ENCODE data around the gene DDX17.

DDX17 gene

DNA sequence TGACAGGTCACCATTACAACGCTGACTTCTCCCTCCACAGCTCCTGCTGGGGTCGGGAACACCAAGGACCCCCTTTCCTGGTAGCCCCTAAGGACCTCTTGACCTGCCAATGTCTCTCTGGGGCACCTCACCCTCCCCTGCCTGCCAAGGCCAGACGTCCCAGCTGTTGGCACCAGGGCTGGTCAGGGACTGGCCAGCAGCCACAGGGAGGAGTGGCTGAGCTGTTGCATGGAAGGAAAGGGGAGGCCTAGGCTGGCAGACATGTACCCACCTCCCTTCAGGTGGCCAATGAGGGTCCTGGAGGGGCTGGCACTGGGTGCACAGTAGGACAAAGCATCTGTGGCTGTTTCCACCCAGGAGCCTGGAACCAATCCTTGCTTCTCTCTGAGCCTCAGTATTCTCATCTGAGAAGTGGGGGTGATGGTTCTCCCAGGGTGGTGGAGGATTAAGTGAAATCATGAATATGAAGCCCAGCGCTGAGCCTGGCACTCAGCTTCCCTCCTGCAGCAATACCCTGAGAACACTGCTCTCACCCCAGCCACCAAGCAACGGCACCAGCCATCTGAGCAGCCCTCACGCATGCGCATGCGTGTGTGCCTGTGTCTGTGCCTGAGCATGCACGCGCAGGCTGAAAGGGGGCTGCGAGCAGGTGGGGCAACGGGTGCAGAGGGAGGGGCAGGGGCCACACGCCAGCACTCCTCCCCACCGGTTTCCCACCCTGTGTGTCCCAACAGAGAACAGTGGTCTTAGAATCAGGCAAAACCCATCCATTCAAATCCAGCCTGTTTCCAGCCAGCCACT is 57.0 kb downstream of the DDX17 start:
- ATAC-seq (no peak), DNase-seq (no peak)

DNA sequence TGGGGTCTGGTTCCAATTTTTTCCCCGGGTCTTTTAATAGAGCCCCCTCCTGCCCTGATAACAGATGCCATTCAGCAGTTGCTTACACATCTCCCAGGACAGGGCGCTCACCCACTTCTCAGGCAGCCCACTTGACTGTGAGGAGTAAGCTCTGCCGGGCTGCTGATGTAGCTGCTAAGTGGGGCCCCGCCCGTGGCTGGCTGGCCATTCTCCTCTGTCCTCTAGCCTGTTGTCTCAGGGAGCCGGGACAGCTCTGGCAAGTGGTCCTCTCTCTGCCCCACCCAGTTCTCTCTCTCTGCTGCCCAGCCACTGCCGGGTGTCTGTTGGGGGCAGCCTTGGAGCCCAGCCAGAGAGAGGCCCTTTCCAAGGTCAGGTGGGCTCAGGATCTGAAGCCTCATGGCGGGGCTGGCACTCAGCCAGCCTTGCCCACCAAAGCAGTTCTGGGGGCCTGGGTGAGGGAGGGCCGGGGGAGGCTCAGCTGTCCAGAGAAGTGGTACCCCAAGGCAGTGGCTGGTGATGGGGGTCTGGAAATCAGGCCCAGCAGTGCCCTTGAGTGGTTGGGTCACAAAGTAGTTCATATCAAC is 60.0 kb downstream of the DDX17 start:
- ATAC-seq (no peak), DNase-seq (no peak)

DNA sequence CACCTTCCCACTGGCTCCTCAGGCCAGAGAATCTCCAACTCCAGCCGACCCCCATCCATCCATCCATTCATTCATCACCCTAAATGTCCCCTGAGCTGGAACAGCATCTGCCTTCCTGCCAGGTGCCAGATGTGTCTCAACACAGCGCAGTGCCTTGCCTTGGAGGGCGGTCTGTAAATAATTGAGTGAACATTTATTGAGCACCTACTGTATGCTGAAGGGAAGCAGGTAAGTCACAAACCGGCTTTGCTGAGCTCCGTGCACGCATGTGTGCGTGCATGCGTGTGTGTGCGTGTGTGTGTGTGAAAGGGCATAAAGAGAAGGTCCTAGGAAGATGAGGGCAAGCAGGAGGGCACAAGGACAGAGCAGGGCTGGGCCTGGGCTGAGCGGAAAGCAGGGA is 61.3 kb downstream of the DDX17 start:
- no peak for ATAC-seq
- no peak for DNase-seq

DNA sequence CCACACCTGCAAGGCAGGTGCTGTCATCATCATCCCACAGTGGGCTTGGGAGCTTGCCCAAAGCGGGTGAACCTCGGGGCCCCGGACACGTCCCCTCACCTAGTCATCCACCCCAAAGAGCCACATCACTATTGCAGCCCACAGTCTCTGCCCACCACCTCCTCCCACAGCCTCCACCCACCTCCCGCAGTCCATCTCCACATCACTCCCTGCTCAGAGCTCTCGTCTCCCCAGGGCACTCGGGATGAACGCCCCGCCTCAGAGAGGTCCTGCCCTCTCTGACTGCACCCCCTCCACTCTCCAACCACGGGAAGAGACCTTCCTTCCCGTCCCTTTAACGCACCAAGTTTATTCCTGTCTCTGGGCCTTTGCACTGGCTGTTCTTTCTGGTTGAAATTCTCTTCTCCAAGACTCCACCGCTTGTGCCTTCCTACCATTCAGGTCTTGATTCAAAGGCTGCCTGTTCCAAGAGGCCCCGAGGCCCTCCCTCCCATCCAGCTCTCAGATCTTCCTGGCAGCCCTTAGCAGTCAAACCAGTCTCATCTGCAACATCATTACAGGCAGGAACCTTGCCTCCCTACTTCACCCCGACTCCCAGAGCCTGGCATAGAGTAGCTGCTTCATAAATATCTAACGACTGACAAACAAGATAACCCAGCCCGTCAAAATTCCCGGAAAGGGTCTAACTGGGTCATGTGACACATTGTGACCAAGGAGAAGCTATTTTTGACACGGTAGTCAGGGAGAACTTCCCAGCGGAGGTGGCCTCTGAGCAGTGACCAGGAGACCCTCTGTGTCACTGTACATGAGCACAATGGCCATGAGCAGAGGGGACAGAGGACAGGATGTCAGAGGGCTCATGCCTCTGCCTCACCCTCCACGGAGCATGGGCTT is 62.2 kb downstream of the DDX17 start:
- DNase-seq (no peak), ATAC-seq (no peak)

DNA sequence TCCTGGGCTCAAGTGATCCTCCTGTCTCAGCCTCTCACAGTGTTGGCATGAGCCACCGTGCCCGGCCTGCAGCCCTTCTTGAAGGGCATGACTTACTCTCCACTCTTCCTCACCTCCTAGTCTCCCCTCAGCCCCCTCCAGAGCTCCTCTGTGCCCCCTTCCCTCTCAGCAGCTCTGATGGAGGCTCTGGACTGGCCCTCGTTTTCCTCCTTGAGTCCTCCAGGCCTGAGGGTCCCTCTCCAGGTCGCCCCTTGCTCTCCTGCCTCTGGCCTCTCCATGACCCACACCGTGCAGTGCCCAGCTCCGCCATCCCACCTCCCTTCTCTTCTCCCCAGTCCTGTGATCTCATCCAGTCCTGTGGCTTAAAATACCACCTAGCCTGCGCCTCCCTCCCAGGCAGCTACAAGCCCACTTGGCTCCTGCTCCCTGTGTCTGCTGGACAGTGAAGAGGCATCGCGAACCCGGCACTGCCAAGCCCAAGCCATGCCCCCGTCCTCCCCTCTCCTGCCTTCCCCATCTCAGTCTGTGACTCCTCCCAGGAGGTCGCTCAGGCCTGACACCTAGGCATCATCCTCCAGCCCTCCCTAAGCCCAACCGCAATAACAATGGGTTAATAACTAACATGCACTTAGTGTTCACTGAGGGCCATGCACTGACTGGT is 63.0 kb downstream of the DDX17 start:
- ATAC-seq, result no peak

DNA sequence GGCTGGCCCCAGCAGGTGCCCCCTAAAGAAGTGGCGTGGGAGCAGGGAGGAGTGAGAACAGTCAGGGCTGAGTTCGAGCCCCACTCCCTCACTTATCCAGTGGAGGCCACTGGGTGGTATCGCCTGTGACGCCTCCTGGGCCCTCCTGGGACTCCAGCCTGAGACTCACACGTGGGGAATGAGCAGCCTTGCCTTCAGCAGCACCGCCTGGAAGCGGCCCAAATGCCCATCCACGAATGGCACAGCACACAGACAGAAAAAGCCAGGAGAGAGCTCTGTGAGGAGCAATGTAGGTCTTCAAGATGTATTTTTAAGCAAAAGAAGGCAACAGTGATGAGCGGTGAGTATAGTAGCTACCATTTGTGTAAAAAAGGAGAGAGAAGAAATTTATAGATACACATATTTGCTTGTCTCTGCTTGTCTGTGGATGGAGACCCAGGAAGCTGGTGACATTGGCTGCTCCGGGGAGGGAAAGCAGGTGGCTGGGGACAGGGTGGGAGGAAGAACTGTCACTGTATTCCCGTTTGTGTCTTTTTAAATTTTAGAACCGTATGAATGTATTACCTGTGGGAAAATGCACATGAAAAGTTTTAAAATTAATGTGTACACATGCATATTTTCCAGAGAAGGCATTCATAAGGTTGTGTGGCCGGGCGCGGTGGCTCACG is 64.4 kb downstream of the DDX17 start:
- ATAC-seq (no peak), DNase-seq (no peak)

More for the DNA sequence above, 63.0 kb downstream of the DDX17 start:
- no peak for DNase-seq

DNA sequence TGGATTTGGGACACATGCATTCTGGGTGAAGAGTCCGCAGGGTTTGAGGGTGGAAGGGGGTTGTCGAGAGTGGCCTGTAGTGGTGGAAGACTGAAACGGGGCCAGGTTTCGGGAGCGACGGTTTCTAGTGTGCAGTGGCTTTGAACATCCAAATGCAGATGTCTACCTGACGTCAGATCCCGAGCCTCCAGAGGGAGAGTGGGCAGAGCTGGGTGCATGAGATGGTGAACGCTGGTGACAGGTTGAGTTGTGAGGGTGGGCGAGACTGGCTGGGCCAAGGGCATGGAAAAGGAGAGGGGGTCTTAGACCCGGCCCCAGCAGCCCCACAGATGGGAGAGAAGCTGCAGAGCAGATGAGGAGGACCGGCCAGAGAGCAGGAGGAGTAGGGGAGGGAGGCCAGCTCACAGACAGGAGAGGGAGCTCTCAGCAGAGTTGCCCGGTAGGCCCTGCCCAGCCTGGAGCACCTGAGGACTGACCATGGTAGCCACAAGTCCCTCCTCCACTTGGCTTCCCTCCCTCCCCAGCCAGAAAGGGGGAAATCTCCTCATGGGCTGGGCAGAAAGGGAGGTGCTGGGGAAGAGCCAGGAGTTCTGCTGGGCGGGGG is 65.3 kb downstream of the DDX17 start:
- ATAC-seq, result no peak

DNA sequence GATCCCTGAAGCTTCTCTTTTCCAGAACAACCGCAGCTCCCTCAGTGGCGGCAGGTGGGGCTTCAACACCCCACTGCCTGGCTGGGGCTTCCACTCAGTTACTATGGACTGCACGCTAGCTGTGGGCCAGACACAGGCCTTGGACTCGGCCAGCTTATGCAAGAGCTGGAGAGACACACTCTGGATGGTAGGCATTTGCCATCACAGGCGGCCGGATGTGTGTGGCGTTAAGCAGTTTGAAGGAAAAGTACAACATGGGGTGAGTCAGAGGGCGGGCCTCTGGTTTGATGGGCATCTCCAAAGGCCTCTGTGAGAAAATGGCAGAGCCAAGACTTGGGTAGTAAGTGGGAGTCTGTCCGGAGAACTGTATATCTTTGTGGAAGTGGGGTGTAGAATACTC is 68.7 kb downstream of the DDX17 start:
- ATAC-seq (no peak), DNase-seq (no peak)

More for the DNA sequence above, 65.3 kb downstream of the DDX17 start:
- DNase-seq, result no peak

DNA sequence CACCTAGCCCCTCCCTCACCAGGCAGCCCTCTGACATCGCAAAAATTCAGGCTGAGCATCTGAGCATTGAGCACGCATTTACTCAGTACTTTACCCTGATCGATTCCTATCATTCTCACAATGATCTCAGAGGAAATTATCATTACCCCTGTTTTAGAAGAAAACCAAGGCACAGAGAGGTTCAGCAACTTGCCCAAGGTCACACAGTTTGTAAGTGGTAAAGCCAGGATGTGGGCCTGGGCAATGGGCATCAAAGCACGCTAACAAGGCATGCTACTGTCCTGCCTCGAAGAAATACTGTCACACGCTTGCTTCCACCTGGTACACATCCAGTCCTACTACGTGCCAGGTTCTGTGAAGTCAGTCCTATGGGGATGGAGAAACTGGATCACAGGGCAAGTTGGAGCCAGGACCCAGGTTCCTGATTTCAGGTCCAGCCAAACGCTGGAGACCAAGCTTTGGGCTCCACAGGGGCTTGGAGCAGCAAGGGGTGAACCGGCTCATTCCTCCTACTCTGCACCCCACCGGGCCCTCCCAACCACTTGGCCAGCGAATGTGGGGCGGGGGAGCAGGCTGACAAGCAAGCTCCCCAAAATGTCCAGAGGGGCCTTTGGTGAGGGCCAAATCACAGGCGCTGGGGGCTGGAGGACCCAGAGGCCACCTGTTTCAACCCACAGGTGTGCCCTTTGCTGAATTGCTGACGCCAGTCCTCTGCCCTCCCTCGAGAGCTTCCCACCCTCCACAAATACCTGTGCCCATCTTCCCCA is 69.3 kb downstream of the DDX17 start:
- no peak for DNase-seq
- ATAC-seq, result no peak

DNA sequence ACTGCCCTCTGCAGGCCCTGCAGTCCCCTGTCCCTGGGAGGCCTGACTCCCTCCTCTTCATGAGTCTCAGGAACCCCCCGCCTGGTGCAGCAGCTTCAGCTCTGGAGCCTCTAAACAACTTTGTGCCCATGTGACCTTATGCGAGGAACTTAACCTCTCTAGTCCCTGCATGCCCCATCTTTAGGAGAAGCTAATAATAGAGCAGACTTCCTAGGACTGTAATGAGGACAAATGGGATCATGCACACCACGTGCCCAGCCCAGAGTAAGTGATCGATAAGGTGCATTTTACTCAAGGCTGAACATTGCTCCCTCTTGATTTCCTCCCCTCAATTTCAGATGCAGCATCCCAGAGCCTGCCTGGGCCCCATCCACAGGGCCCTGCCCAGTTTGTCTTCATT is 70.1 kb downstream of the DDX17 start:
- DNase-seq (no peak), ATAC-seq (no peak)

DNA sequence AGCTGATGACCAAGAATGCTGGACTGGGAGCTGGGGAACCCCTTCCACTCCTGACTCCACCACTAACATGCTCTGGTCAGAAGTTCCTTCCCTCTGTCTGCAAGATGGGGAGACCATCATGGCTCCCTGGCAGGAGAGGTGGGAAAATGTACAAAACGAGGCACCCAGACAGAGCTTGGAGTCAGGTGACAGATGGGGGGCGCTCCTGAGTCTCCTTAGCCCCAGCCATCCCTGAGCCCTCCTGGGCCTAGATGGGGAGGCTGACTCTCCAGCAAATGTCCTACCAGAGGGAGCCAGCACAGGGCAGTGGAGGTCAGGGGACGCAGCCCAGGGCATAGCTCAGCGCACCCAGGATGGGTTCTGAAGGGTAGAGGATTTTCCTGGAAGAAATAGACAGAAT is 71.1 kb downstream of the DDX17 start:
- ATAC-seq (no peak), DNase-seq (no peak)

DNA sequence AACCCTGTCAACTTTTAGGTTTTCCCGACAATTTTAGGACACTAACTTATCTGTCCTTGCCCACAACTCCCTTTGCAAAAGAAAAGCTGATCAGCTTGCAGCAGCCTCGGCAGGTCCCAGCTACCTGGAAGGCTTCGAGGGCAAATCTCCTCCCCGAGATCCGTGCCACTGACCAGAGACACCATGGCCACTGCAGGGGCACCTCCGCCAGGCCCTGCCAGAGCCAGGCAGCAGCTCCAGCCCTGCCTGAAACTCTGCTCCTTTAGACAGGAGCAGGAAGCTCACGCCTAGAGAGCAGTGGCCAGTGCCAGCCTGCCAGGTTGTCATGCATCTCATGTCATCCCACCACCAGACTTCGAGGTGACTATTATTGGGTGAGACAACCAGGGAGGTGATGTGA is 72.2 kb downstream of the DDX17 start:
- ATAC-seq, result no peak
- no peak for DNase-seq

All from stimulated activated naive CD8-positive, alpha-beta T cell treated with anti-CD3 and anti-CD28 coated beads, Interleukin-15, Interleukin-2, amounts not matched to agents 100 U/mL and 50 U/mL, for 24 hours (primary cell).